GM12872 (cell line): ENCODE measurements around the gene LIPK.

Source experiments
- TF ChIP-seq, protein P1 (sequence below): IDR thresholded peaks from 3 replicates; pipeline ENCODE4 v1.5.1; 2011; ENCODE audit warnings: low read depth, mild to moderate bottlenecking, low read length, moderate library complexity; ENCODE audit not compliant: insufficient read depth

LIPK gene

GRCh38 chr10:88668465-88668864 is 37.6 kb upstream of the LIPK start:
- TF ChIP-seq, protein P1, sequence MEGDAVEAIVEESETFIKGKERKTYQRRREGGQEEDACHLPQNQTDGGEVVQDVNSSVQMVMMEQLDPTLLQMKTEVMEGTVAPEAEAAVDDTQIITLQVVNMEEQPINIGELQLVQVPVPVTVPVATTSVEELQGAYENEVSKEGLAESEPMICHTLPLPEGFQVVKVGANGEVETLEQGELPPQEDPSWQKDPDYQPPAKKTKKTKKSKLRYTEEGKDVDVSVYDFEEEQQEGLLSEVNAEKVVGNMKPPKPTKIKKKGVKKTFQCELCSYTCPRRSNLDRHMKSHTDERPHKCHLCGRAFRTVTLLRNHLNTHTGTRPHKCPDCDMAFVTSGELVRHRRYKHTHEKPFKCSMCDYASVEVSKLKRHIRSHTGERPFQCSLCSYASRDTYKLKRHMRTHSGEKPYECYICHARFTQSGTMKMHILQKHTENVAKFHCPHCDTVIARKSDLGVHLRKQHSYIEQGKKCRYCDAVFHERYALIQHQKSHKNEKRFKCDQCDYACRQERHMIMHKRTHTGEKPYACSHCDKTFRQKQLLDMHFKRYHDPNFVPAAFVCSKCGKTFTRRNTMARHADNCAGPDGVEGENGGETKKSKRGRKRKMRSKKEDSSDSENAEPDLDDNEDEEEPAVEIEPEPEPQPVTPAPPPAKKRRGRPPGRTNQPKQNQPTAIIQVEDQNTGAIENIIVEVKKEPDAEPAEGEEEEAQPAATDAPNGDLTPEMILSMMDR = no peak

DNA sequence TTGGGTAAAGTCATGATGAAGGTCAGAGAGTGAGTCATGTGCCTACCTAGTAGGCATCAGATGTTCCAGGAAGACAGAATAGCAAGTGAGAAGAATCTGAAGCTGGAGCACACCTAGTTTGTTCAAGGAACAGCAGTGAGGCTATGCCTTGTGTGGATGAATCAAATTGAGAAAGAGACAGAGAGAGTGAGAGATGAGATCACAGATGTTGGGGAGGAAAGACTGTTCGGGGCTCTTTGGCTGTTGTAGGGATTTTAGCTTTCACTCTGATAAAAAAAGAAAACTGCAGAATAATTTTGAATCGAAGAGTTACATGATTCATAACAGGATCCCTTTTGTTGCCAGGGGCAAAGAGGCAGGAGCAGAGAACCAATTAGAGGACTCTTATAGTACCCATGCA is 35.6 kb upstream of the LIPK start:
- TF ChIP-seq, protein P1 = no peak

- TF ChIP-seq, protein P1 = no peak
These were observed 34.0 kb upstream of the LIPK start for GRCh38 chr10:88672041-88672440.

GRCh38 chr10:88676283-88677060 is 29.6 kb upstream of the LIPK start:
- TF ChIP-seq, protein P1 = no peak

DNA sequence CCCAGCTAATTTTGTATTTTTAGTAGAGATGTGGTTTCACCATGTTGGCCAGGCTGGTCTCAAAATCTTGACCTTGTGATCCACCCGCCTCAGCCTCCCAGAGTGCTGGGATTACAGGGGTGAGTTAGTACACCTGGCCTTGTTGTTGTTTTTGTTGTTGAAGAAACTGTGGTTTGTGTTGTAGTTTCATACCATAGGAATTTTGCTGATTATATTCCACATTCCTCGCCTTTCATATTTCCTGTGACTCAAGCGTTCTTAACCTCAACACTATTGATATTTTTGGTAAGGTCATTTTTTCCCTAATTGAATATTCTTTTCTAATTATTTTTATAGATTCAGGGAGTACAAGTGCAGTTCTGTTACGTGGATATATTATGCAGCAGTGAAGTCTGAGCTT is 25.1 kb upstream of the LIPK start:
- TF ChIP-seq, protein P1 = no peak

DNA sequence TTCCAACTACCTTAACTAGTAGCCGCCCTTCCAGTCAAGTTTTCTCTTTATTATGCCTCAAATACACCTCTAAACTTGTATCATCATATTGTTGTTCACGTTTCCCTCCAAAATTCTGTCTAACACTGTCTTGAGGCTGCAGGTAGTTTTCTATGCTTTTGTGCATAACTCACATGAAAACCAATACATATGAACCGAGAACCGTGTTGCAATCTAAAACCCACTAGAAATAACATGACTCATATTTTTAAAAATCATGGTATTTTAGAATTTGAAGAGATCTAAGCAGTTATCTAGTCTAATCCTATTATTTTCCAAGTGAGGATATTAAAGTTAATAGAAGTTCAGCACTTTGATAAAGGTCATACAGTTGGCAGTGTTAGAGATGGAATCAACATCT is 23.6 kb upstream of the LIPK start:
- TF ChIP-seq, protein P1 = no peak

DNA sequence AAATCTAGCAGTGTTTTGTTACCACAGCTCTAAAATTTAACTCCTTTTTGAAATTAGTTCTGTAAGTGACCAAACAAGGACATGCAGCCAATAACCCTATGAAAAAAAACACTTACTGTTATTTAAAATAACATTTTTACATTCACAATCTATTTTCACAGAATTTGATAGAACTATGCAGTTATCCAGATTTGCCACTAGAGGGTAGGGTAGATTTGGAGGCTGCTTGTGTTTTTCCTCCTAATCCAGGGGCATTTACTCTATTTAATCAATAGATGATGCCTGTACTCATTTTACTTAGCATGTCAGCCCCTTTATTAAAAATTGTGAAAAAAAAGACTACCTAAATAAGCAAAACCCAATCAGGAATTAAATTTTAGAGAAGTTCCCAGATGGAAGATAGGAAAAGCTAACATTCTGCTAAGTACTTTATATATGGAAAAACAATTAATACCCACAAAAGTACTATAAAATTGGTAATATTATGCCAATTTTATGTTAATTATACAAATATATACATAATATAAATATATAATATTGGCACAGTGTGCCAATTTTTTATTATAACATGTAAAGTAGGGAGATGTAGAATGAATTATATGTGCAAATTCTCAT is 18.1 kb upstream of the LIPK start:
- TF ChIP-seq, protein P1 = peak; percentile 75
